ENCODE results near the gene THSD7A. TPM values are rescaled to one million over a fixed set of nuclear protein-coding genes. Genes with fewer than 3 reads are reported as not detected.

THSD7A gene
- total RNA-seq, 1 donor from 2014 or later, result 14.3 TPM

- H3K4me1 Mint-ChIP-seq (ENCODE audit: unreplicated experiment), result no peaks in the 10 kb centered on the region
- no peak for TF ChIP-seq CTCF (conservative IDR thresholded peaks at IDR 0.05)
- no peak overlapping the region for H3K4me3 Mint-ChIP-seq
- DNase-seq (ENCODE audit: extremely low spot score, unreplicated experiment), result no peak
- no peaks in the 10 kb centered on the region for H3K36me3 Mint-ChIP-seq
- no peak overlapping the region for H3K27ac Mint-ChIP-seq
- no peaks in the 10 kb centered on the region for H3K9me3 Mint-ChIP-seq
- H3K27me3 Mint-ChIP-seq, result no peaks in the 10 kb centered on the region
Observed at GRCh38 chr7:11757153-11757552, 74.8 kb downstream of the THSD7A start.

DNA sequence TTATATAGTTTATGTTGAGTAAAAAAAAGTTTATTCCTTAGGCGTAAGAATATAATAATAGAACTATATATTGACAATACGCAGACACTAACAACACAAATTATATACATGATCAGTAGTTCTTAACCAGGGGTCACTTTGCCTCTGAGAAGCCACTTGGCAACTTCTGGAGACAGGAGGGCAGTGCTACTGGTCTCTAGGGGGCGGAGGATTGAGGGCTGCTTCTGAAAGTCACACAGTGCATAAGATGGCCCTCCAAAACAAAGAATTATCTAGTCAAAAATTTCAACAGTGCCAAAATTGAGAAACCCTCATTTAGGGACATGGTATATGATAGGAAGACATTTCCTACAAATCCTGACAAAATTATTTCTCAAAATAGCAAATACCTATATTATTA is 77.1 kb downstream of the THSD7A start:
- no peak overlapping the region for H3K4me3 Mint-ChIP-seq
- no peaks in the 10 kb centered on the region for H3K9me3 Mint-ChIP-seq
- no peak for DNase-seq (ENCODE audit: extremely low spot score, unreplicated experiment)
- H3K27me3 Mint-ChIP-seq, result no peaks in the 10 kb centered on the region
- H3K36me3 Mint-ChIP-seq, result no peaks in the 10 kb centered on the region
- H3K4me1 Mint-ChIP-seq (ENCODE audit: unreplicated experiment), result no peaks in the 10 kb centered on the region
- no peak overlapping the region for H3K27ac Mint-ChIP-seq
- TF ChIP-seq CTCF (conservative IDR thresholded peaks at IDR 0.05), result no peak

DNA sequence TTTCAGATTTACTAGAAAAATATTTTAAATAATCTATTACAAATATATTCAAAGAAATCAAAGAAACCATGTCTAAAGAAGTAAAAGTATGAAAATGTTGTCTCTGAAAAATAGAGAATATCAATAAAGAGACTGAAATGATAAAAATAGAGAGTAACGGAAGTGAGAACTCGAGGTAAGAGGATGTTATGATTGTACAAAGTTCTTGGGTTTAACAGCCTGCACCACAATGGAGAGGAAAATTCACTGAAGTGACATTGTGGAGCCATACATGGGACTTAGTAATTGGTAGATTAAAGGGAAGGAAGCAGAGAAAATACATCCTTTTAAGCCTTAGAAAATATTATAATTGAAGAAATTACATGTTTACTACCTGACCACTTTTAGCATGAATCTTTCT is 77.9 kb downstream of the THSD7A start:
- H3K4me1 Mint-ChIP-seq (ENCODE audit: unreplicated experiment), result no peaks in the 10 kb centered on the region
- no peaks in the 10 kb centered on the region for H3K36me3 Mint-ChIP-seq
- no peak for TF ChIP-seq CTCF (conservative IDR thresholded peaks at IDR 0.05)
- H3K27ac Mint-ChIP-seq, result no peak overlapping the region
- H3K4me3 Mint-ChIP-seq, result no peak overlapping the region
- H3K27me3 Mint-ChIP-seq, result no peaks in the 10 kb centered on the region
- no peak for DNase-seq (ENCODE audit: extremely low spot score, unreplicated experiment)
- no peaks in the 10 kb centered on the region for H3K9me3 Mint-ChIP-seq

- Mint-ChIP-seq H3K27ac (no peak overlapping the region), H3K9me3 (no peaks in the 10 kb centered on the region), H3K27me3 (no peaks in the 10 kb centered on the region), H3K36me3 (no peaks in the 10 kb centered on the region), H3K4me1 (ENCODE audit: unreplicated experiment) (no peaks in the 10 kb centered on the region), H3K4me3 (no peak overlapping the region)
- TF ChIP-seq CTCF (conservative IDR thresholded peaks at IDR 0.05), result no peak
- DNase-seq (ENCODE audit: extremely low spot score, unreplicated experiment), result no peak
Observed at GRCh38 chr7:11753433-11753832, 78.6 kb downstream of the THSD7A start.

DNA sequence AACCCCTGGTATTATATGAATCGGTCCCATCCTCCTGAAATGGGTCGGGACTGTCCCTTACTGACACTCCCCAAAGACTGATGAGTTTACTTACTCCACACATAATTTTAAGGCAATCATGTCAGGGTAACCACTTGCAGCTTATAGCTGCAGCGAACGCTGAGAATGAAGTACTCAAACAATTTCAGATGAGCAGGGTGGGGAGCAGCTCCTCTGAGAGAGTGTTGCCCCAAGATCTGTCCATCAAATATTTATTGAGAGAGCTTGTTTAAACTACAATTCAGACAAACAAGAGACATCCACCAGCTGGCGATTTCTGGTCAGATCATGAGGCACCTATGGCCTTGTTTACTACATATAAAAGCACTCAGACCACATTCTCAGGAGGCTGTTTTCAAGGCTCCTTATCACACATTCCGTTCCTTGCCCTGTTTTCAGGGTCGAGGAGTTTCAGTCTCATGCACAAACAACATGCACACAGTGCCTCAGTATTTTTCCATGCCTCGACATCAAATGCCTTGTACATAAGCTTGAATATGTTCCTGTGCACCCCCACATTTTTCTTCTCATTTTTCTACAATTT is 80.1 kb downstream of the THSD7A start:
- H3K27me3 Mint-ChIP-seq, result no peaks in the 10 kb centered on the region
- H3K36me3 Mint-ChIP-seq, result no peaks in the 10 kb centered on the region
- no peak overlapping the region for H3K4me3 Mint-ChIP-seq
- no peak for DNase-seq (ENCODE audit: extremely low spot score, unreplicated experiment)
- no peak for TF ChIP-seq CTCF (conservative IDR thresholded peaks at IDR 0.05)
- no peak overlapping the region for H3K27ac Mint-ChIP-seq
- H3K9me3 Mint-ChIP-seq, result no peaks in the 10 kb centered on the region
- H3K4me1 Mint-ChIP-seq (ENCODE audit: unreplicated experiment), result no peaks in the 10 kb centered on the region

GRCh38 chr7:11751315-11751714 is 80.7 kb downstream of the THSD7A start:
- no peaks in the 10 kb centered on the region for H3K9me3 Mint-ChIP-seq
- H3K27me3 Mint-ChIP-seq, result no peaks in the 10 kb centered on the region
- DNase-seq (ENCODE audit: extremely low spot score, unreplicated experiment), result no peak
- H3K4me3 Mint-ChIP-seq, result no peak overlapping the region
- H3K4me1 Mint-ChIP-seq (ENCODE audit: unreplicated experiment), result no peaks in the 10 kb centered on the region
- no peak for TF ChIP-seq CTCF (conservative IDR thresholded peaks at IDR 0.05)
- H3K27ac Mint-ChIP-seq, result no peak overlapping the region
- no peaks in the 10 kb centered on the region for H3K36me3 Mint-ChIP-seq

Measured in type B pancreatic cell (in vitro differentiated cells).